ENCODE data around the gene PRIM2.
A peak's percentile ranks its signal among the peaks of the same experiment; 100 is the strongest.
"Not testable (repeated sequence)": the region's sequence is repeated elsewhere in the genome, so short reads cannot be mapped to it uniquely, and the experiment has no call there.

Gene PRIM2

DNA sequence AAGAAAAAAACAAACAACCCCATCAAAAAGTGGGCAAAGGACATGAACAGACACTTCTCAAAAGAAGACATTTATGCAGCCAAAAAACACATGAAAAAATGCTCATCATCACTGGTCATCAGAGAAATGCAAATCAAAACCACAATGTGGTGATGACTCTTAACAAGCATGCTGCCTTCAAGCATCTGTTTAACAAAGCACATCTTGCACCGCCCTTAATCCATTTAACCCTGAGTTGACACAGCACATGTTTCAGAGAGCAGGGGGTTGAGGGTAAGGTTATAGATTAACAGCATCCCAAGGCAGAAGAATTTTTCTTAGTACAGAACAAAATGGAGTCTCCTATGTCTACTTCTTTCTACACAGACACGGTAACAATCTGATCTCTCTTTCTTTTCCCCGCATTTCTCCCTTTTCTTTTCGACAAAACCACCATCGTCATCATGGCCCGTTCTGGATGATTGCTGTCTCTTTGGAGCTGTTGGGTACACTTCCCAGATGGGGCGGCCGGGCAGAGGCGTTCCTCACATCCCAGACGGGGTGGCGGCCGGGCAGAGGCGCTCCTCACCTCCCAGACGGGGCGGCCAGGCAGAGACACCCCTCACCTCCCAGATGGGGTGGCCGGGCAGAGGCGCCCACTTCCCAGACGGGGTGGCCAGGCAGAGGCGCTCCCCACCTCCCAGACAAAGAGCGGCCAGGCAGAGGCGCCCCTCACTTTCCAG, 7.2 kb upstream of the PRIM2 start:
- DNase-seq = not testable (repeated sequence)

DNA sequence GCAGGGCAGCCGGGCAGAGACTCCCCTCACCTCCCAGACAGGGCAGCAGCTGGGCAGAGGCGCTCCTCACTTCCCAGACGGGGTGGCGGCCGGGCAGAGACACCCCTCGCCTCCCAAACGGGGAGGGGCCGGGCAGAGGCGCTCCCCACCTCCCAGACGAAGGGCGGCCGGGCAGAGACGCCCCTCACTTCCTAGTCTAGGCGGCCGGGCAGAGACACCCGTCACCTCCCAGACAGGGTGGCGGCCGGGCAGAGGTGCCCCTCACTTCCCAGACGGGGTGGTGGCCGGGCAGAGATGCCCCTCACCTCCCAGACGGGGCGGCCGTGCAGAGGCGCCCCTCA, 6.6 kb upstream of the PRIM2 start:
- DNase-seq = no peak

DNA sequence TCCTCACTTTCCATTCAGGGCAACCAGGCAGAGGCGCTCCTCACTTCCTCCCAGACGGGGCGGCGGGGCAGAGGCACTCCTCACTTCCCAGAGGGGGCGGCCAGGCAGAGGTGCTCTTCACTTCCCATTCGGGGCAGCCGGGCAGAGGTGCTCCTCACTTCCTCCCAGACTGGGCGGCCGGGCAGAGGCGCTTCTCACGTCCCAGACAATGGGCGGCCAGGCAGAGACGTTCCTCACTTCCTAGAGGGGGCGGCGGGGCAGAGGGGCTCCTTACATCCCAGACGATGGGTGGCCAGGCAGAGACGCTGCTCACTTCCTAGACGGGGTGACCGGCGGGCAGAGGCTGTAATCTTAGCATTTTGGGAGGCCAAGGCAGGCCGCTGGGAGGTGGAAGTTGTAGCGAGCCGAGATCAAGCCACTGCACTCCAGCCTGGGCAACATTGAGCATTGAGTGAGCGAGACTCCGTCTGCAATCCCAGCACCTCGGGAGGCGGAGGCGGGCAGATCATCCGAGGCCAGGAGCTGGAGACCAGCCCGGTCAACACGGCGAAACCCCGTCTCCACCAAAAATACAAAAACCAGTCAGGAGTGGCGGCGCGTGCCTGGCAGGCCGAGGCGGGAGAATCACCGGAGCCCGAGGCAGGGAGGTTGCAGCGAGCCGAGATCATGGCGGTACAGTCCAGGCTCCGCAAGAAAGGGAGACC, 6.0 kb upstream of the PRIM2 start:
- not testable (repeated sequence) for DNase-seq

DNA sequence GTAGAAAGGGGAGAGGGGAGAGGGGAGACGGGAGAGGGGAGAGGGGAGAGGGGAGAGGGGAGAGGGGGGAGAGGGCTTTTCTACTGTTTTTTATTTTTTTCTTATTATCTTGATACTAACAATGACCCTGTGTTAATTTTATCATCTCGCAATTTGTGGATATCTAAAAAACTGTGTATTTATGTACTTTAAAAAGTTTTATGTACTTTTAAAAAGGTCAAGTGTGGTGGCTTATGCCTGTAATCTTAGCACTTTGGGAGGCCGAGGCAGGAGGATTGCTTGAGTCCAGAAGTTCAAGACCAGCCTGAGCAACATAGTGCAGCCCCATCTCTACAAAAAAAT, 5.5 kb upstream of the PRIM2 start:
- DNase-seq = no peak

DNA sequence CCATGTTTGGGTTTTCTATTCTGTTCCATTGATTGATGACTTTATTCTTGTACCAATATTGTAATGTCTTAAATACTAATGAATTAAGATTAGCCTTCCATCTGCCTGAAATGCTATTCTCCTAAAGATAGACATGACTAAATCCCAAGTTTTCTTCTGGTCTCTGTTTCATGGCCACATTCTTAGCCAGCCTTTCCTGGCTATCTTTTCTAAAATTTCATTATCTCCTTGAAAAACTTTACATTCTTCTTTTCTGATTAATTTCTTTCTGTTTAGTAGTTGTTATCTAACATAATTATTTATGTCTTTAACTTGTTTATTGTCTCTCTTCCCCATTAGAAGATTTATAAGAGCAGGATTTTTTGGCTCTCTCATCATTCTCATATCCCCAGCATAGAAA, 4.4 kb upstream of the PRIM2 start:
- no peak for DNase-seq

DNA sequence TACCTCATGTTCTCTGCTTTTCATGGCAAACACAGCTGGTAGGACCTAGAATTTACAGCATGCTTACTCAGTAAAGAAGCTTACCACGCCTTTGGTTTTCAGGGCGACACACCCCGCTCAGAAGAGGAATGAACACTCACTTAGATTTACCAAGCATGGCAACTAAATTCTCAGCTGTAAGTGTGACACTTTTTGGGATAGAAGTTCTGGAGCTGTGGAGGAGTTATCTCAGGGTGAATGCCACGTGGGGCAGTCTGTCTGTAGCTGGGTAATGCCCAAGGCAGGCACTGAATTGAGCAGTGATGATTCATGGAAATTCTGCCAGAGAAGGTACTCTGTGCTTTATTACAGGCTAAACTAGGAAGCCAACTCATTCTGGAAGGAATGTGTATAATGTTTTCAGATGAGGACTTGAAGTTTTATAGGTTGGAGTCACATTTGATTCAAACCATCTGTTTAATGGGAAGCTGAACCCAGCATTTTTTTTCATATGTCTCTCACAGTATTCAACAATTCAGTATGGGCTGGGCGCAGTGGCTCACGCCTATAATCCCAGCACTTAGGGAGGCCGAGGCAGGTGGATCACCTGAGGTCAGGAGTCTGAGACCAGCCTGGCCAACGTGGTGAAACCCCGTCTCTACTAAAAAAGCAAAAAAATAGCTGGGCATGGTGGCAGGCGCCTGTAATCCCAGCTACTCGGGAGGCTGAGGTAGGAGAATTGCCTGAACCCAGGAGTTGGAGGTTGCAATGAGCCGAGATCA, 3.5 kb upstream of the PRIM2 start:
- peak; percentile 77 for DNase-seq

DNA sequence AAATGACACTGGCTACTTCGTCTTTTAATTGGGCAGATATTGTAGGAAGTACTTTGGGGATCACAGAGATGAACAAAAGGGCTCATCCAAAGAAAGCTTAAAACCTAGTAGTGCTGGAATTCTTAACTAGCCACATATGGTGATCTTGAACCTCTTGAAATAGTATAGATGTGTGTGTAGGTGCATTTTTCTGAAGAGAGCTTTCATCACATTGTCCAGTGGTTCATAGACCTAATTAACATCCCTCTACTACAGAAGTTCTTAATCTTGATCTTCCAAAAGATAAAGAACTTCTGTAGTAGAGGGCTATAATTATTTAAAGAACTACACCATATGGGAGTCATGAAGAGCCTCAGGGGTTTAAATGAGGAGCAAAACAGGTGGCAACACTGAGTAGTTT, 2.3 kb upstream of the PRIM2 start:
- DNase-seq = no peak

DNA sequence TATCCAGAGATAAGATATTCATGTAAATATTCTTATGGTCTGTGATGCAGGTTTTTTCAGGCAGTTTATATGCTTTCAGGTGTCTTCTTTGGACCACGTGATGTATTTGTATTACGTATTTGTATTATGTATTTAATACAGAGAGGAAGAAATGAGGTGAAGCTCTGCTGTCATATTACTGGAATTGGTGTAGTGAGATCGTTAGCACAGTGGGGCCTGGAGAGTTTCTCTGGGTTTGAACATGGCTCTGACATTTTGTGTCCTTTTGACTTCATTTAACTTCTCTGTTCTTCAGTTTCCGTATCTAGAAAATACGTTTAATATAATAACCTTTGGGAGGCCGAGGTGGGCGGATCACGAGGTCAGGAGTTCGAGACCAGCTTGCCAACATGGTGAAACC, 1.6 kb upstream of the PRIM2 start:
- DNase-seq = no peak

DNA sequence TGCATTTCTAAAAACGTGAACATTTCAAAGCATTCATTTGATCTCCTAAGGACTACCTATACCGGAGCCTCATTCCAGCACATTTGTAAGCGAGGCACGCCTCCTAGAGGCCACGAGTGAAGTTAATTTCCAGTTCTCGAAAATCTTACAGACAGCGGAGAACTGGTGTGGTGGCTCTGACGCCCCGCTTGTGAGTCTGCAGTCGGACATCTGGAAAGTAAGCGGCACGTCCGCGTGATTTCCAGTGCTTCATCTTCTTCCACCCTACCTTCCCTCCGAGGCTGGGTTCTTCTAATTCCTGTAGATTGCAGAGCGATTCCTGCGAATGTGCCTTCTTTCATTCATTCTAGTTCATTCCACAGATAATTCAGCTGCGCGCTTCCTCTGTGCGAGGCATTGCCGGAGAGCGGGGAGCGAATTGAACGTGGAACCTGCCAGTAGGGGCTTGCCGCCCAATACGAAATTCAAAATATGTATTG, 810 bp upstream of the PRIM2 start:
- DNase-seq = peak; percentile 87

DNA sequence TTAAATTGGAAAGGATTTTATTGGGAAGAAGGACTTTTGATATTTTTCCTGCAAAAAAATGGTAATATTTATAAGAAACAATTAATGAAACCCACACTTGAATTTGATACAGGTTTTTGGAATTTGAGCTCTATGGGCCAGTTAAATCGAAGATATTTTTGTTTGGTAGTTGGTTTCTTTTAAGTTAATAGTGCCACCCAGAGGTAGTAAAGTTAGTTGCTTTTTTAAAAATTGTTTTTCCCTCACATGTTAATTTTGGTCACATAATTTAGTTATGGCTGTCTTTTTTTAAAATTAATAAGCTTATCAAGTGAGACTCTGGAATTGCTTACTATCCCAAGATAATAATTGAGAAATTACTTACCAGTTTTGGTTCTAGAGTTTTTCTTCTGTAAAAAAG, 7.1 kb downstream of the PRIM2 start:
- no peak for DNase-seq

DNA sequence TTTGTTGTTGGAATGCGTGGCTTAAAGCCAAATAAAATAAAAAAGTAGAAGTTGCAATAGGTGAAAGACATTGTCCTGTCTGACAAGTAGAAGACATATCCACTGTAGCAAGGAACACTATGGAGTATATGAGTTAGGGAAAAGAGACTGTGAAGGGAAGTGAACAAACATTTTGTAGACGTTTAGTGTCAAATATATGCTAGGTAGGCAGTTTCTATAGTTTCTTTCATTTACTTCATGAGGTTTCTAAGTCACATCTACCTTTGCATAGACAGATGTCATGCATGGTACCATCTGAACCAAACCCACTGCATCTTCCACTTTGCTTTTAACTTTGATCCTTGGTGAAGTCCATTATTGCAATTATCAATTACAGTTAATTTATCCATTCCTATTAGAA, 9.9 kb downstream of the PRIM2 start:
- no peak for DNase-seq

DNA sequence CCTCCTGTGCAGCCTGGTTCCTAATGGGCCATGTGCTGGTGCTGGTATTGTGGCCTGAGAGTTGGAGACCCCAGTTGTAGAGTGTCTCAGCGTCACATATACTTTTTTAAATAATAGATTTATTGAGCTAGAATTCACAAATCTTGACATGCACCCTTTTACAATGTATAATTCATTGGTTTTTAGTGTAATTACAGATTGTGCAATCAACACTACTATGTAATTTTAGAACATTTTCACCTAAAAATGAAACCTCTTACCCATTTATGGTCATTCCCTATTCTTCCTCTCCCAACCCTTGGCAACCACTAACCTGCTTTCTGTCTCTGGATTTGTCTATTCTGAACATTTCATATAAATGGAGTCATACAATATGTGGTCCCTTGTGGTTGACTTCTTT, 10.6 kb downstream of the PRIM2 start:
- no peak for DNase-seq

DNA sequence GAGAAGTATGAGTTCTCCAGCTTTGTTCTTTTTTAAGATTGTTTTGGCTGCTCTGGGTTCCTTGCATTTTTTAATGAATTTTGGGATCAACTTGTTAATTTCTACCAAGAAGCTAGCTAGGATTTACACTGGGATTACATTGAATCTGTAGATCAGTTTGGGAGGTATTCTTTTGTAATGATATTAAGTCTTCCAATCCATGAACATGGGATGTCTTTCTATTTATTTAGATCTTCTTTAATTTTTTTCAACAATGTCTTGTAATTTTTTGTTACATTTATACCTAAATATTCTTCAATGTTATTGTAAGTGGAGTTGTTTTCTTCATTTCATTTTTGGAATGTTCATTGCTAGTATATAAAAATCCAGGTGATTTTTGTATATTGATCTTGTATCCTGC, 12.5 kb downstream of the PRIM2 start:
- DNase-seq = no peak

DNA sequence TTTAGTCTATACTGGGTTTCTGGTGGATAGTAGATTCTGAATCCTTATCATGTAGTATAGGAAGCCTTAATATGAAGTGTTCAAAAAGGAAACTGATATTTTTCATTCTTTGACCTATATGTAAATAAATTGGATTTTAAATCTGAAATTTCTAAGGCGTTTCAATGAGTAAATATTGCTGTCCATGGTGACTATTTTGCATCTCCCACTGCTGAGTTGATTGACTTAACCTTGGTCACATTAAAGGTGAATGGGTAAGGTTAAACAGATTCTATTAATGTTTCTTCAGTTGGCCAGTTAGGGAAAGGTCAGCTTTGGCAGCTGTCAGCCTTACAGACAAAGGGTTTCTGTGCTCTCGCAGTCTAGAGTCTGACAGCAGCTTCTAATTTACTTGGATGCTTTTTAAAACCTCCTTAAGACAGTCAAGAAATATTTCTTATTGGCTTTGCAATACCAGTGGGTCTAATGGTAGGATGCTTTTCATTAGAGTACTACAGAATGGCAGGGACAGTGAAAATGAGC, 24.8 kb downstream of the PRIM2 start:
- no peak for DNase-seq

DNA sequence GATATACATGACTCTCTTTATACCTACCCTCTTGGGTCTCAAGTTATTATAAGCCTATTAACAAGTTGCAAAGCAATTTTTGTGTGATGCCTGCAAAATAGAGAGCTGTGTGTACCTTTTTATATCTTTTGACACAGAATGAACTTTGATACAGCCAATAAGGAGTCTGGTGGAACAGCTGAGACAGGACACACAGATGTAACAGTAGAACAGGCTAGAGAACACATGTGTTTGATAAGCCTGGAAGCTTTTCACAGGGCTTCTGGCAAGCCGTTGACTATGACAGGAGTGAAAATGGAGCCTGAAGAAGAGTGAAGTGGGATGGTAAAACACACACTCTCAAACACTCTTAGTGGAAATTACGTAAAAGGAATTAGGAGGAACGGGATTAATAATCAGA, 25.9 kb downstream of the PRIM2 start:
- not testable (repeated sequence) for DNase-seq

DNA sequence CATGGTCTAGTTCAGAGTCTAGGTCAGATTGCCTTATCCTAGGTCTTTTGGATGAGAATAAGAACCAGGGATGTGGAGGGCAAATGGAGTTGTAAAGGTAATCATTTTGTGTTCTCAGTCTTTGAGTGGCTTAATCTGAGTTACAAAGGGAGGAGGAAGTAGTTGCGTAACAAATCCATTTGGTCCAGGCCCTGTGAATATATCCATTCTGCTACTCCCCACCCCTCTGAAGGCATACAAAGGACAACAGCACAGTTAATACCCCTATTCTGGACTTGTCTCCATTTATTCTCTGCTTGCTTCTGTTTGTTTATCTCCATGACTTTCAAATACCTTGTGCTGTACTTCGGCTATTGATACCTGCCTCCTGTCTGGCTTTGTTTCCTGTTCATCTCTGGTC, 29.3 kb downstream of the PRIM2 start:
- not testable (repeated sequence) for DNase-seq

DNA sequence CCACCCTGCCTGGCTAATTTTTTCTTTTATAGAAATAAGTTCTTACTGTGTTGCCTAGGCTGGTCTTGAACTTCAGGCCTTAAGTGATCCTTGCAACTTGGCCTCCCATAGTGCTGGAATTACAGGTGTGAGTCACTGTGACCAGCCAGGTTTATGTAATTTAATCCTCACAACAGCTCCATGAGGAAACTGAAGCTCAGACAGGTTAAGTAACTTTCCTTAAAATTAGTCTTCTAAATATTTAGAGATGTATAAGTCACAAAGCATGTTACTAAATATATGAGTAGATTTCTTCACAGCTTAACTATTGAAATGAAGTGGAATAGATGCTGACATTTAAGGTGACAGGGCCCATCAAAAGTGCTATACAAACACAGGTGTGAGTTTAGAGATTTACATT, 30.2 kb downstream of the PRIM2 start:
- DNase-seq = not testable (repeated sequence)

DNA sequence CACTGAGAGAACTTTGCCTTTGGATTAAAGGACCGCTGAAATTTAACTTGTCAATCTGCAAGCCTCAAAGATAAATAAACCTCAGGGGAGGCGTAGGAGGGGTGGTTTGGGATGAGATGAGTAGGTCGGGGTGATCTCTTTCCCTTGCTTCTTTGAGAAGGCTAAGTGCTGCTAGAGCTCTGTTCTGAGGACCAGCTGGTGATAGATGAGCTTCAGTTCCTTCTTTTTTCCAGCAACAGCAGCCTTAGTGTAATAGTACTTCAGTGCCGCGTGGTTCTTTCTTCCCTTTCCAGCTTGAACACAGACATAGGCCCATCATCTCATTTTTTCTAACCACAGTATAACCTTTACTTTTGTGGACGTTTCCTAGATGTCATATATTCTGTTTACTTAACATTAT, 33.0 kb downstream of the PRIM2 start:
- not testable (repeated sequence) for DNase-seq

DNA sequence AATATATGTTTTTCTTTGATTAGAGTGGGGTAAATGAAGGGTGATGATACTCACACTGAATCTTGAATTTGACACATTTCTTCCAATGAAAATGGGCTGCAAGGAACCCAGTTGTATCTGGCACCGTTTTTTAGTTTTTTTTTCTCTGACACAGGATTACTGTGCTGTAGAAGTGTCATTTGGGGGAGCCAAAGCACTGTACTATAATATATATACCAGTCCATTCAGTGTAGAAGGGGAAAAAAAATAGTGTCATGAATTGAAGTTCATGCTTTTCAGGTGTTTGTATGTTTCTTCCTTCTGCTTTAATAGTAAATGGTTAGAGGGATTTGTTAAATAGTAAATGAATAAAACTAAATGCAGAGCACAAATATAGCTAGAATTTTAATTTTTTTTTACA, 35.2 kb downstream of the PRIM2 start:
- not testable (repeated sequence) for DNase-seq

DNA sequence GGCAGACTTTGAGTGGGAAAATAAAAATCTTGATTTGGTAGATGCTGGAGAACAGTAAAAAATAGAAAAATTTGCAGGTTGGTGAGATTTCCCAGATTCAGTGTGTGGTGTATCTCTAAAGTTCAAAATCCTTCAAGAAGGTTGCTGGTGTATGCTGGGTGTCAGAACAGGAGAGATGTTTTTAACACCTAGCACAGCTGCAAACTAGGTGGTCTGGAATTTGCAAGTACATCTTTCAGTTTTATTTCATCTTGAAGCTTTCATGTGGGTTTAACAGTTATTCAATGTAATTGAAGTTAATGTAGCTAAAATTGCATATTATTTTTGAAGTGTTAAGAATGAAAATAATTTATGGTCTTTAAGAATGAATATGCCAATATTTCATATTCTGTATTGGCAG, 40.9 kb downstream of the PRIM2 start:
- not testable (repeated sequence) for DNase-seq

DNA sequence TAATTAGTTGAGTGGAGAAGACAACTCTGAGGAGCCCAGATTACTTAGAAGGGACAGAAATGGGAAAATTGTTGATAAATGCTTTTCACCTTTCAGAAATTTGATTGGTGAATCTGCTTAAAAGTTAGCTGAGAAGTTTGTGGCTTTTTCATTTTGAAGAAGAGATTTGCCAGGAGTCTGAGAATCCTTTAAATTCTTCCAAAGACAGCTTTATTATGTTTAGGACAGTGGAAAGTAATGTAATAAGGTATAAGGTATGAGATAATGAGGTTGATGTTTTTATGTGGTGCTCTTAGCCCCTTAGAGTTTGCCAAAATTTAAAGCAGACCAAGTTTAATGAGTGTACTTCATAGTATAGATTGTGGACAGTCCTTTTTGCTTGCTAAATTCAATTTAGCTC, 42.3 kb downstream of the PRIM2 start:
- not testable (repeated sequence) for DNase-seq

DNA sequence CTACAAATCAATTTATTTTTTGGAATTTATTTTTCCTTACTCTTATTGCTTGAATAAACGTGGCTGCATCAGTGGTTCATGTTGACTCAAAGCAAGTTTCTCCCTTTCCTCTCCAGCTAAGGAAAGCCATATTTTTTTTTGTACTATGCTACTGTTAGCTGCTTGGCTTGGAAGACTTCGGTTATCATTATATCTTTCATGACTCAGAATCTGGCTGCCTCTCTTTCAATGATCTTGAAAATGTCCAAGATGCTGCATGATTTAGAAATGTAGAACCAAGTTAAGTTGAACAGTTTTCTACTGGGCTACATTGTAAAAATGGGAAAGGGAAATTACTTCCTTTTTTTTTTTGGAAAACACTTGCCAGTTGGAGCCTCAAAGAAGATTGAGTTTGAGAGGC, 44.9 kb downstream of the PRIM2 start:
- DNase-seq = not testable (repeated sequence)

DNA sequence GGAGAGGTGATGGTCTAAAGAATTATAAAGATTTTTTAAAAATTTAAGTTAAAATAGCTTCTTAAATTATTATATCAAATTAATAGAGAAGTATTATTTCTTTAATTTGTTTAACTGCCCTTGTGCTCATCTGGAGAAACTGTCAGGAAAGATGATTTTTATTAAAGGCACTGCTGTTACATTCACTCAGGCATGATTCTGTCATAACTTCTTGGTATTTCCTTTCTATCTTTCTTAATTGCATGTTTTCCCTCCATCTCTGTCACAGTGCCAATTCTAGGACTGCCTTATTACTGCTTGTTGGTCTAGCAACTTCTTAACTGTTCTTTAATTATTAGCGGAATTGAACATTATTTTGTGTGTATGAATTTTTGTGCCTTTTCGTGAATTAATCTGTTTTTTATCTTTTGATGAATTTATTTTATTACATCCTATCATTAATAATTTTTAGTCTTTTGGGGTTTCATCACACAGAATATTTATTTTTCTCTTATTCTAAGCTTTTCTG, 47.7 kb downstream of the PRIM2 start:
- not testable (repeated sequence) for DNase-seq
